Osteocyte (in vitro differentiated cells): ENCODE data around the gene BTF3. TPM values are rescaled to one million over a fixed set of nuclear protein-coding genes. Genes with fewer than 3 reads are reported as not detected.

Experiments used
- DNase-seq: peaks from one replicate; pipeline ENCODE4 v3.0.0; 2021; ENCODE audit warnings: mixed read lengths; ENCODE audit not compliant: unreplicated experiment; ENCODE audit errors: extremely low spot score
- H3K27ac Mint-ChIP-seq: one replicate; pipeline ENCODE4 v1.8.0; 2021; ENCODE audit warnings: mild to moderate bottlenecking, mixed read lengths; ENCODE audit not compliant: unreplicated experiment
- H3K27me3 Mint-ChIP-seq: one replicate; pipeline ENCODE4 v1.8.0; 2021; ENCODE audit warnings: mixed read lengths; ENCODE audit not compliant: unreplicated experiment
- H3K36me3 Mint-ChIP-seq: one replicate; pipeline ENCODE4 v1.8.0; 2021; ENCODE audit warnings: mixed read lengths; ENCODE audit not compliant: unreplicated experiment
- H3K4me1 Mint-ChIP-seq: one replicate; pipeline ENCODE4 v1.8.0; 2021; ENCODE audit warnings: mixed read lengths; ENCODE audit not compliant: unreplicated experiment
- H3K4me3 Mint-ChIP-seq: one replicate; pipeline ENCODE4 v1.8.0; 2021; ENCODE audit warnings: mild to moderate bottlenecking, moderate library complexity, mixed read lengths; ENCODE audit not compliant: unreplicated experiment
- H3K9me3 Mint-ChIP-seq: one replicate; pipeline ENCODE4 v1.8.0; 2021; ENCODE audit warnings: mixed read lengths; ENCODE audit not compliant: unreplicated experiment
- total RNA-seq: library from RNA; stranded (reverse); gene quantifications from 2 replicates; pipeline ENCODE4 v1.2.1, GENCODE V29; 2021
- TF ChIP-seq, protein P1 (sequence below): fragments of 200-600 bp; sonication (generic); IDR thresholded peaks from 2 replicates; pipeline ENCODE4 v1.5.0; 2021; ENCODE audit warnings: antibody characterized with exemption, mild to moderate bottlenecking, moderate library complexity

The BTF3 gene
- total RNA-seq, 1 donor from 2014 or later, result 565 TPM

DNA sequence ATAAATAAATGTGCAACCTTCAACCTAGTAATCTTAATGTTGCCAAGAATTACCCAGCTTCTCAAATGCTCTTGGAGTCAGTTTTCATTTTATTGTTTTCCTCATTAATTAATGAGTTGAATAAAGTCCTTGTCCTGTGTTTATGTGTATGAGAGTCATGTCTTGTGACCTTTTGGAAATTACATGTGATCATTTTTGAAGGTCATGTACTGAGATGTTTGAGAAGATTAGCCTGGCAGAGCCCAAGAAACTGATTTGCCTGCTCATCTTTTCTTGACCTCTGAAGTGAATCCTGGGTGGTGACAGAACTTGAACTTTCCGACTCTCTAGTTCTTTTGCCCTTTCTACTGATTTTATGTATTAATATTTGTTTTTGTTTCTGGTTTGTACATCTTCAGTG lies 51.8 kb downstream of the BTF3 start:
- H3K36me3 Mint-ChIP-seq, result peaks cover 19% of the 10 kb centered on the region
- no peak overlapping the region for H3K27ac Mint-ChIP-seq
- TF ChIP-seq, protein P1, sequence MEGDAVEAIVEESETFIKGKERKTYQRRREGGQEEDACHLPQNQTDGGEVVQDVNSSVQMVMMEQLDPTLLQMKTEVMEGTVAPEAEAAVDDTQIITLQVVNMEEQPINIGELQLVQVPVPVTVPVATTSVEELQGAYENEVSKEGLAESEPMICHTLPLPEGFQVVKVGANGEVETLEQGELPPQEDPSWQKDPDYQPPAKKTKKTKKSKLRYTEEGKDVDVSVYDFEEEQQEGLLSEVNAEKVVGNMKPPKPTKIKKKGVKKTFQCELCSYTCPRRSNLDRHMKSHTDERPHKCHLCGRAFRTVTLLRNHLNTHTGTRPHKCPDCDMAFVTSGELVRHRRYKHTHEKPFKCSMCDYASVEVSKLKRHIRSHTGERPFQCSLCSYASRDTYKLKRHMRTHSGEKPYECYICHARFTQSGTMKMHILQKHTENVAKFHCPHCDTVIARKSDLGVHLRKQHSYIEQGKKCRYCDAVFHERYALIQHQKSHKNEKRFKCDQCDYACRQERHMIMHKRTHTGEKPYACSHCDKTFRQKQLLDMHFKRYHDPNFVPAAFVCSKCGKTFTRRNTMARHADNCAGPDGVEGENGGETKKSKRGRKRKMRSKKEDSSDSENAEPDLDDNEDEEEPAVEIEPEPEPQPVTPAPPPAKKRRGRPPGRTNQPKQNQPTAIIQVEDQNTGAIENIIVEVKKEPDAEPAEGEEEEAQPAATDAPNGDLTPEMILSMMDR, result no peak
- H3K4me3 Mint-ChIP-seq, result no peak overlapping the region
- H3K4me1 Mint-ChIP-seq, result no peaks in the 10 kb centered on the region
- DNase-seq, result no peak
- H3K27me3 Mint-ChIP-seq, result peaks cover 28% of the 10 kb centered on the region
- no peaks in the 10 kb centered on the region for H3K9me3 Mint-ChIP-seq

DNA sequence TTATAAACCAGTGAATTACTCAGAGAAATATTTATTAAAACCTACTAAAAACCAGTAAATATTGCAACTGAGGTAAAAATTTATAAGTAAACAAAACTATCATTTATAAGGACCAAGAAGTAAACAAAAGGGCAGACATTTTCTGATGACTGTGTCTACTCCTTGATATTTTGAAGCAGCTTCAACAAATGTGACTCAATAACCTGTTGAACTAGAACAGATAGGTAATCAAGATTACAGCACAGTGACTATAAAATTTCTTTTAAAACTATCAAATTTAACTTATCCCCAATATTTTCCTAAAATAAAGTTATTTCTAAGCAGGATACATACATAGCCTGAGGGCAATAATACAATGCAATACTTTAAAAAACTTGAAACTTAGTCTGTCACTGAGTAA lies 54.4 kb downstream of the BTF3 start:
- DNase-seq, result no peak
- H3K27me3 Mint-ChIP-seq, result peaks cover 23% of the 10 kb centered on the region
- TF ChIP-seq, protein P1, result no peak
- H3K36me3 Mint-ChIP-seq, result peaks cover 27% of the 10 kb centered on the region
- H3K4me1 Mint-ChIP-seq, result no peaks in the 10 kb centered on the region
- H3K27ac Mint-ChIP-seq, result no peak overlapping the region
- H3K4me3 Mint-ChIP-seq, result no peak overlapping the region
- no peaks in the 10 kb centered on the region for H3K9me3 Mint-ChIP-seq

Other genes starting within 250 kb of the BTF3 start
- 64.1 and 73.4 TPM in 2 replicates for gene FOXD1, start 49.7 kb upstream of the BTF3 start, total RNA-seq
- 19.7 and 25.3 TPM in 2 replicates for gene ANKRA2, start 67.2 kb downstream of the BTF3 start, total RNA-seq
- gene UTP15, start 67.3 kb downstream of the BTF3 start, total RNA-seq, result 16.7 and 19.6 TPM in 2 replicates
- 44.9 and 45.3 TPM in 2 replicates for gene ARHGEF28, start 127.8 kb downstream of the BTF3 start, total RNA-seq